ENCODE measurements around the gene CA10.

CA10 gene

DNA sequence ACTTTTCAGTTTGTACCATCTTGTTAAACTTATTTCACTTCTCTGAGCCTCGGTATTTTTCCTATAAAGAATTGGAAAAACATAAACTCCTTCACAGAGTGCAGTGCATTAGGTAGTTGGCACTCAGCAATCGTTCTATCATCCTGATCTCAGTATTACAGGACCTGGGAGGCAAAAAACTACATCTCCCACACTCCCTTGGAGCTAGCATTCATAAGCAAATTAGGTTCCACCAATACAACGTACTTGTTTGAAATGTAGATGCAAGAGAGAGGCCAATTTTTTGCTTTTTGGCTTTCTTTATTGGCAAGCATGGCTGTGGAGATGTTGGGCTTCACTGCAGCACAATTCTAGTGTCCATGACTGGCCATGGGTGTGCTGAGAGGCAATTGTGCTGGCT is 285.2 kb downstream of the CA10 start:
- TF ChIP-seq ZC3H10 (CRISPR knock-in tag; IDR thresholded peaks at IDR 0.05) (no peak), ESRRG (CRISPR knock-in tag; IDR thresholded peaks at IDR 0.05) (no peak), ZNF8 (CRISPR knock-in tag; IDR thresholded peaks at IDR 0.05) (no peak), BACH2 (CRISPR knock-in tag; IDR thresholded peaks at IDR 0.05; ENCODE audit: borderline replicate concordance) (no peak), RARB (CRISPR knock-in tag; IDR thresholded peaks at IDR 0.05) (no peak), ISL1 (CRISPR knock-in tag; IDR thresholded peaks at IDR 0.05) (no peak), CSDC2 (CRISPR knock-in tag; IDR thresholded peaks at IDR 0.05) (no peak), ZNF565 (CRISPR knock-in tag; conservative IDR thresholded peaks at IDR 0.05; ENCODE audit: low read depth) (no peak), PPARA (CRISPR knock-in tag; IDR thresholded peaks at IDR 0.05; ENCODE audit: borderline replicate concordance) (no peak), SNAI2 (CRISPR knock-in tag; IDR thresholded peaks at IDR 0.05) (no peak), ZFP3 (CRISPR knock-in tag; IDR thresholded peaks at IDR 0.05) (no peak), POU6F1 (CRISPR knock-in tag; IDR thresholded peaks at IDR 0.05; ENCODE audit: borderline replicate concordance, low read depth) (no peak), ARNTL (CRISPR knock-in tag; IDR thresholded peaks at IDR 0.05; ENCODE audit: borderline replicate concordance, low read depth) (no peak), TCF4 (CRISPR knock-in tag; IDR thresholded peaks at IDR 0.05; ENCODE audit: borderline replicate concordance) (no peak), GLIS3 (CRISPR knock-in tag; IDR thresholded peaks at IDR 0.05) (no peak)
- TF ChIP-seq, protein P1, sequence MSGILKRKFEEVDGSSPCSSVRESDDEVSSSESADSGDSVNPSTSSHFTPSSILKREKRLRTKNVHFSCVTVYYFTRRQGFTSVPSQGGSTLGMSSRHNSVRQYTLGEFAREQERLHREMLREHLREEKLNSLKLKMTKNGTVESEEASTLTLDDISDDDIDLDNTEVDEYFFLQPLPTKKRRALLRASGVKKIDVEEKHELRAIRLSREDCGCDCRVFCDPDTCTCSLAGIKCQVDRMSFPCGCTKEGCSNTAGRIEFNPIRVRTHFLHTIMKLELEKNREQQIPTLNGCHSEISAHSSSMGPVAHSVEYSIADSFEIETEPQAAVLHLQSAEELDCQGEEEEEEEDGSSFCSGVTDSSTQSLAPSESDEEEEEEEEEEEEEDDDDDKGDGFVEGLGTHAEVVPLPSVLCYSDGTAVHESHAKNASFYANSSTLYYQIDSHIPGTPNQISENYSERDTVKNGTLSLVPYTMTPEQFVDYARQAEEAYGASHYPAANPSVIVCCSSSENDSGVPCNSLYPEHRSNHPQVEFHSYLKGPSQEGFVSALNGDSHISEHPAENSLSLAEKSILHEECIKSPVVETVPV (CRISPR knock-in tag; IDR thresholded peaks at IDR 0.05) = no peak
- ATAC-seq = no peak

DNA sequence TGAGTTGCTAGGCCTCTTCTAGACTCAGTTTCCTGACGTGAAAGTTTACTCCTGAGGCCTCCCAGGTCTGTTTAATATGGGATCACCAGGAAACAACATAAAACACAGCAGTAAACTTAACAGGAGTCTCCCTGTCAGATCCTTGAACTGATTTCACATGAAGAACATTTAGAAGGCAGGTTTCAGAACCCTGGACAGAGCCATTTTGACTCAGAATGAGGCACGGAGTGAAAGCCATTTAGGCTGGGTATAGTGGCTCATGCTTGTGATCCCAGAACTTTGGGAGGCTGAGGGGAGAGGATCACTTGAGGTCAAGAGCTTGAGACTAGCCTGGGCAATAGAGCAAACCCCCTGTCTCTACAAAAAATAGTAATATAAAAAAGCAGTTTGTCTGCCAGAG is 289.1 kb downstream of the CA10 start:
- ATAC-seq = no peak
- peak; percentile 95 for TF ChIP-seq ZFP3 (CRISPR knock-in tag; IDR thresholded peaks at IDR 0.05)
- no peak for TF ChIP-seq ISL1 (CRISPR knock-in tag; IDR thresholded peaks at IDR 0.05)
- TF ChIP-seq, protein P1 (CRISPR knock-in tag; IDR thresholded peaks at IDR 0.05) = no peak
- TF ChIP-seq CSDC2 (CRISPR knock-in tag; IDR thresholded peaks at IDR 0.05) = no peak

DNA sequence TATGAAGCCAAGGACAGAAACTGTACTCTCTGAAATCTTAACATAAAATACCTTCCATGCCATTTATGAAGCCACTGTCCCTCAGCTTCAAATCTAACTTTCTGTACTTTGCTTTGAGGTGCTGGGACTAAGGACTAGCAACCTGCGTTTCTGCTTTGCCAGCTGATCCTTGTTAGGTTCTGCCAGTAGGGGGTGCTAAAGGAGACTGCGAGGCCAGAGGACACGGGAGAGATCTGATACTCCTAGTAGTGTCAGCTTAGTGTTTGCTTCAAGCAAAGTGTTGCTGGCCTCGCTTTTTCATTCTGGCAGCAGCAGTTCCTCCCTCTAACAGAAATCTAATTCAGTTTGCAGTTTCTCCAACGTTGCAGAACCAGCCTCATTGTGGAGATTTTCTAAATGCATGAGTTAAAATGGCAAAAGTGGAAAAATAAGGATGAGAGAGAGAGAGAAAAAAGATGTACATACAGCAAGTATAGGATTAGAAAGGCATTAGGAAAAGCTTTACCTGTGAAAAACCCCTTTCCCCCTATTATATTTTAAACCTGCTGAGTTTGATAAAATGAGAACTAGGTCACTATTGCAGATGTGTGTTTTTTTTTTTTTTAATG is 297.5 kb downstream of the CA10 start:
- no peak for ATAC-seq
- TF ChIP-seq GLIS3 (CRISPR knock-in tag; IDR thresholded peaks at IDR 0.05) = no peak
- no peak for TF ChIP-seq TSHZ2 (CRISPR knock-in tag; IDR thresholded peaks at IDR 0.05)
- no peak for TF ChIP-seq ARNTL (CRISPR knock-in tag; IDR thresholded peaks at IDR 0.05; ENCODE audit: borderline replicate concordance, low read depth)
- TF ChIP-seq BACH2 (CRISPR knock-in tag; IDR thresholded peaks at IDR 0.05; ENCODE audit: borderline replicate concordance) = no peak
- no peak for TF ChIP-seq SNAI2 (CRISPR knock-in tag; IDR thresholded peaks at IDR 0.05)

DNA sequence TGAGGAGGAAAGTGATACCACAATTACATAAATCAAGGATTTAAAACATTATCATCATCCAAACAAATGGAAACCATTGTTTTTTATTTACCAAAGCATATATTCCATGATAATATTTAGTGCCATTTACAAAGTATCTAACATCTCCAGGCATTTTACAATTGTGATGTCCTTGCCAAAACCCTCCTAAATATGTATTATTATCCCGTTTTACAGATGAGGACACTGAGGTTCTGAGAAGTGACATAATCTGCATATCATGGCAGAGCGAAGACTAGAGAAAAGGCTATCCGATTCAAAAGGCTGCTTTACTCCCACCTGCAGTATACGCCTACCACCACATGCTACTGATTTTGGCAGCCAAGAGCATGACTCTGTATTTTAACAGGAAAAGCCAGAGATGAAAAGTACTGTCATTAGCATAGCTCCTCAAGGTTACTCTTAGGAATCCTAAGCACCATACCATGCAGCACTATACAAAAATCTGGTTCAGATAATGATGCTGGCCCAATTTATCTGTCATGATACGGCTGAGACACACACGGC is 301.4 kb downstream of the CA10 start:
- ATAC-seq = no peak
- 0 out of 2 replicates have a peak, but pooled peaks have one; percentile 19 for TF ChIP-seq ZNF8 (CRISPR knock-in tag; IDR thresholded peaks at IDR 0.05)
- TF ChIP-seq, protein P2, sequence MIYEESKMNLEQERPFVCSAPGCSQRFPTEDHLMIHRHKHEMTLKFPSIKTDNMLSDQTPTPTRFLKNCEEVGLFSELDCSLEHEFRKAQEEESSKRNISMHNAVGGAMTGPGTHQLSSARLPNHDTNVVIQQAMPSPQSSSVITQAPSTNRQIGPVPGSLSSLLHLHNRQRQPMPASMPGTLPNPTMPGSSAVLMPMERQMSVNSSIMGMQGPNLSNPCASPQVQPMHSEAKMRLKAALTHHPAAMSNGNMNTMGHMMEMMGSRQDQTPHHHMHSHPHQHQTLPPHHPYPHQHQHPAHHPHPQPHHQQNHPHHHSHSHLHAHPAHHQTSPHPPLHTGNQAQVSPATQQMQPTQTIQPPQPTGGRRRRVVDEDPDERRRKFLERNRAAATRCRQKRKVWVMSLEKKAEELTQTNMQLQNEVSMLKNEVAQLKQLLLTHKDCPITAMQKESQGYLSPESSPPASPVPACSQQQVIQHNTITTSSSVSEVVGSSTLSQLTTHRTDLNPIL (CRISPR knock-in tag; IDR thresholded peaks at IDR 0.05; ENCODE audit: low read depth) = no peak
